GM12878 (cell line): ENCODE data around the gene SCAI. TPM values are rescaled to one million over a fixed set of nuclear protein-coding genes. Genes with fewer than 3 reads are reported as not detected.

Experiments used
- ATAC-seq: fragments of 200-7000 bp; cut with Tn5 transposase; 3 replicates; pipeline ENCODE4 v1.9.1; 2020; ENCODE audit warnings: mild to moderate bottlenecking, moderate library complexity
- BruUV-seq: library from RNA; stranded (reverse); fragments of 400-500 nt; replicated peaks from 2 replicates; lab custom pipeline; 2021; lab: Mats Ljungman, UMichigan
- CTCF ChIA-PET: fragments of 300-600 bp; sonication (Branson Sonifier 250); formaldehyde crosslinking; extraction: SDS; loops from one replicate; lab custom pipeline; 2021; ENCODE audit warnings: inconsistent platforms; lab: Yijun Ruan, JAX
- POLR2A ChIA-PET: fragments of 350-600 bp; formaldehyde crosslinking; extraction: SDS; loops from one replicate; lab custom pipeline; 2021; ENCODE audit warnings: inconsistent platforms; lab: Charles Lee
- RAD21 ChIA-PET: fragments of 300-600 bp; sonication (Branson Sonifier 250); formaldehyde crosslinking; loops from one replicate; lab custom pipeline; 2023; ENCODE audit warnings: antibody characterized with exemption; ENCODE audit not compliant: unreplicated experiment; lab: Charles Lee
- SMC1A ChIA-PET: fragments of 300-600 bp; sonication (Branson Sonifier 250); formaldehyde crosslinking; loops from one replicate; lab custom pipeline; 2023; ENCODE audit not compliant: unreplicated experiment, uncharacterized antibody; lab: Charles Lee
- DNase-seq: peaks from one replicate; pipeline ENCODE4 v3.0.0-alpha.2; 2011; ENCODE audit warnings: low read depth, low spot score
- FAIRE-seq: peaks from 3 replicates; lab custom pipeline; 2011; peaks lifted over from hg19 to GRCh38; lab: Jason Lieb, UNC
- H2AFZ ChIP-seq: 2 replicates; pipeline ENCODE4 v1.6.0; 2011; ENCODE audit warnings: low read depth, low read length, control low read depth; ENCODE audit not compliant: control insufficient read depth
- H3K27ac ChIP-seq: 2 replicates; pipeline ENCODE4 v1.5.1; 2011; ENCODE audit warnings: control low read depth; ENCODE audit not compliant: control insufficient read depth, insufficient read depth
- H3K27me3 ChIP-seq, 2 experiments: replicated peaks in 1 of 2; 2 replicates each; pipeline versions ENCODE4 v1.6.0 to v1.6.1; 2011; ENCODE audit warnings: low read length in 1 of 2; ENCODE audit not compliant: control insufficient read depth in 2 of 2, insufficient read depth in 2 of 2
- H3K36me3 ChIP-seq, 2 experiments: 2 replicates each; pipeline ENCODE4 v1.5.1; 2011; ENCODE audit warnings: low read length in 1 of 2; ENCODE audit not compliant: control insufficient read depth in 2 of 2, insufficient read depth in 2 of 2
- H3K4me1 ChIP-seq: 2 replicates; pipeline ENCODE4 v1.6.1; 2011; ENCODE audit warnings: mild to moderate bottlenecking, low read length, moderate library complexity, mixed read lengths; ENCODE audit not compliant: control insufficient read depth, insufficient read depth
- H3K4me2 ChIP-seq: 2 replicates; pipeline ENCODE4 v1.6.0; 2011; ENCODE audit warnings: control low read depth; ENCODE audit not compliant: control insufficient read depth, insufficient read depth
- H3K4me3 ChIP-seq: fragments of 200-600 bp; sonication (generic); 2 replicates; pipeline ENCODE4 v1.5.1; 2016
- H3K79me2 ChIP-seq: 2 replicates; pipeline ENCODE4 v1.6.0; 2011; ENCODE audit warnings: low read length; ENCODE audit not compliant: control insufficient read depth, insufficient read depth
- H3K9ac ChIP-seq: 2 replicates; pipeline ENCODE4 v1.8.0; 2011; ENCODE audit warnings: low read length, control low read depth, mixed read lengths; ENCODE audit not compliant: control insufficient read depth, insufficient read depth
- H3K9me3 ChIP-seq: replicated peaks from 3 replicates; pipeline ENCODE4 v1.5.1; 2011; ENCODE audit warnings: mild to moderate bottlenecking, low read length; ENCODE audit not compliant: control insufficient read depth, insufficient read depth
- H4K20me1 ChIP-seq: 2 replicates; pipeline ENCODE4 v1.6.0; 2011; ENCODE audit not compliant: control insufficient read depth, insufficient read depth
- CHD2 ChIP-seq: IDR thresholded peaks from 2 replicates; pipeline ENCODE4 v1.6.1; 2011; ENCODE audit warnings: low read depth, low read length, improper control_type of control experiment, borderline replicate concordance
- LARP7 ChIP-seq: fragments of 450-650 bp; IDR thresholded peaks from 2 replicates; pipeline ENCODE4 v1.6.1; 2017; ENCODE audit warnings: mild to moderate bottlenecking
- SP1 ChIP-seq: IDR thresholded peaks from one replicate; pipeline ENCODE4 v1.6.1; 2011; ENCODE audit warnings: low read depth, low read length
- SREBF1 ChIP-seq: IDR thresholded peaks from 2 replicates; pipeline ENCODE4 v1.6.1; 2012; ENCODE audit warnings: mild to moderate bottlenecking, low read length
- WGBS: methylation state at CpG from one replicate; pipeline ENCODE4 v1.1.6; 2016; ENCODE audit warnings: low lambda C conversion rate; ENCODE audit not compliant: insufficient replicate concordance, insufficient coverage; ENCODE audit errors: missing lambda C conversion rate; 5-methylcytosine and 5-hydroxymethylcytosine counted together
- in situ Hi-C: fragments of 300-500 bp; cut with MboI; formaldehyde crosslinking; loops from 9 replicates; pipeline ENCODE4 v1.14.3; 2018; ENCODE audit warnings: mixed read lengths
- intact Hi-C: fragments of 100-400 bp; cut with micrococcal nuclease; formaldehyde crosslinking; loops from one replicate; pipeline ENCODE4 v1.14.2; 2022; ENCODE audit not compliant: unreplicated experiment
- polyA plus RNA-seq, 11 experiments: library from polyadenylated mRNA; depleted of rRNA in 4 of 11; unstranded in 6 of 11; stranded (reverse) in 5 of 11; fragments of >200 nt; fragmentation: Nextera tagmentation in 4 of 11; fragmentation: Illumina TruSeq in 1 of 11; extraction: Ambion mirVana in 4 of 11; extraction: Trizol in 1 of 11; gene quantifications; 1 replicate in 1 of 11; 2 replicates in 10 of 11; pipeline versions ENCODE4 v1.2.1 to v1.2.3, GENCODE V29; 2011 to 2016; ENCODE audit warnings: inconsistent platforms in 2 of 11, missing spikeins in 2 of 11, low read depth in 1 of 11
- total RNA-seq, 4 experiments: library from RNA; depleted of rRNA in 3 of 4; stranded (reverse); fragments of >200 nt in 3 of 4; fragmentation: Illumina TruSeq in 1 of 4; extraction: Trizol in 1 of 4; gene quantifications; 2 replicates each; pipeline versions ENCODE4 v1.2.1 to v1.2.3, GENCODE V29; 2013 to 2021
- TF ChIP-seq, protein P1 (sequence below): fragments of 450-650 bp; IDR thresholded peaks from 2 replicates; pipeline ENCODE4 v1.6.1; 2016; ENCODE audit warnings: mild to moderate bottlenecking
- TF ChIP-seq, protein P2 (sequence below): IDR thresholded peaks from 2 replicates; pipeline ENCODE4 v1.6.1; 2012; ENCODE audit warnings: improper control_type of control experiment, low read depth, low read length; ENCODE audit not compliant: insufficient replicate concordance
- TF ChIP-seq, protein P3 (sequence below): IDR thresholded peaks from 2 replicates; pipeline ENCODE4 v1.6.1; 2012; ENCODE audit warnings: low read depth, low read length, improper control_type of control experiment
- TF ChIP-seq, protein P4 (sequence below): IDR thresholded peaks from 2 replicates; pipeline ENCODE4 v1.6.1; 2011; ENCODE audit warnings: borderline replicate concordance, low read depth, mild to moderate bottlenecking, moderate library complexity, mixed read lengths, low read length; ENCODE audit not compliant: insufficient read depth; ENCODE audit errors: extremely low read length

SCAI gene
- total and polyA plus RNA-seq, 10 of the 15 experiments (the other 5 are each of a cell fraction or from before 2014, with no cell fraction given), result 0.52 to 8.8 (median 5.1) TPM

DNA sequence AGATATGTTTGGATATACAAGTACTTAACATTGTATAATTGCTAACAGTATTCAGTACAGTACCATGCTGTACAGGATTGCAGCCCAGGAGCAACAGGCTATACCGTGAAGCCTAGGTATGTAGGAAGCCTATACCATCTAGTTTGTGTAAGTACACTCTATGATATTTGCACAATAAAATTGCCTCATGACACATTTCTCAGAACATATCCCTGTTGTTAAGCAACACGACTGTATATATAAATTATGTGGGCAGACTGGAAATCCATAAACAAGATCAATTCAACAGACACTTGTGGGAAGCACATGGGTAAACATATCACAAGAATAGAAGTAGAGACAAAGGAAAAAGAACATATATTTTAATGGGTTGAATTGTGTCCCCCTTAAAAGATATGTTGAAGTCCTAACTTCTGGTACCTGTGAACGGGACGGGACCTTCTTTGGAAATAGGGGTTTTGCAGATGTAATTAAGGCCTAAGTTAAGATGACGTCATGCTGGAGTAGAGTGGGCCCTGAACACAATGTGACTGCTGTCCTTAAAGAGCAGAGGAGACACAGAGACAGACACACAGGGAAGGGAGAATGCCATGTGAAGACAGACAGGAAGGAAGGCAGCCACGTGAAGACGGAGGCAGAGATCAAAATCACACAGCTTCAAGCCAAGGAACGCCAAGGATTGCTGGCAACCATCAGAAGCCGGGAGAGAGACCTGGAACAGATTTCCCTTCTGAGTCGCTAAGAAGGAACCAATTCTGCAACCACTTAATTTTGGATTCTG, 76.3 kb downstream of the SCAI start:
- BruUV-seq, result no TSS peak
- Histone ChIP-seq H3K36me3 (no peaks in the 10 kb centered on the region), H3K4me3 (no peak overlapping the region), H3K27me3 (no peaks in the 10 kb centered on the region), H3K4me1 (no peaks in the 10 kb centered on the region), H4K20me1 (no peaks in the 10 kb centered on the region), H3K27ac (no peak overlapping the region), H3K79me2 (no peaks in the 10 kb centered on the region), H2AFZ (no peak overlapping the region), H3K4me2 (no peak overlapping the region), H3K9me3 (no peaks in the 10 kb centered on the region), H3K9ac (no peak overlapping the region)
- WGBS, result 92% methylated on average over 10 of the region's 10 CpGs
- ChIA-PET POLR2A (no interaction called here), RAD21 (interaction anchor here (0.6 to 0.7 kb wide), 2 partner anchors 19 to 147 kb away, joined by 3 read pairs; no protein-coding TSS in a partner anchor), CTCF (no interaction called here), SMC1A (no interaction called here)
- no peak for ATAC-seq
- no peak for DNase-seq
- TF ChIP-seq CHD2, result no peak
- no peak for TF ChIP-seq SP1
- in situ Hi-C loops (no loop called here), intact Hi-C loops (no loop called here)
- no peak for FAIRE-seq

DNA sequence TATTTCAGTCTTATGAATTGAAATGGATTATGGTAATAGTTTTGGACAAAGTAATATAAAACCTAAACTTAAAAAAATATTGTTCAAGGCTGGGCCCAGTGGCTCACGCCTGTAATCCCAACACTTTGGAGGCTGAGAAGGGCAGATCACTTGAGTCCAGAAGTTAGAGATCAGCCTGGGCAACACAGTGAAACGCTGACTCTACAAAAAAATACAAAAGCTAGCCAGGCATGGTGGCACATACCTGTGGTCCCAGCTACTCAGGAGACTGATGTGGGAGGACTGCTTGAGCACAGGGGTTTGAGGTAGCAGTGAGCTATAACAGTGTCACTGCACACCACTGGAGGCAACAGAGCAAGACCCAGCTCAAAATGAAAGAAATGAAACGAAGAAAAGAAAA, 81.9 kb downstream of the SCAI start:
- POLR2A ChIA-PET, result no interaction called here
- in situ Hi-C loops, result no loop called here
- H3K4me2 ChIP-seq, result no peak overlapping the region
- 85% methylated on average over 3 of the region's 3 CpGs for WGBS
- H3K27me3 ChIP-seq, result no peaks in the 10 kb centered on the region
- no peak overlapping the region for H3K4me3 ChIP-seq
- no peaks in the 10 kb centered on the region for H3K9me3 ChIP-seq
- no peak for ATAC-seq
- BruUV-seq, result no TSS peak
- no peak overlapping the region for H3K9ac ChIP-seq
- no peak for FAIRE-seq
- no peak overlapping the region for H3K27ac ChIP-seq
- H2AFZ ChIP-seq, result no peak overlapping the region
- CTCF ChIA-PET, result interaction anchor here (0.6 kb wide), 1 partner anchor 79 kb away, joined by 3 read pairs; no protein-coding TSS in a partner anchor
- H3K4me1 ChIP-seq, result no peaks in the 10 kb centered on the region
- RAD21 ChIA-PET, result no interaction called here
- intact Hi-C loops, result no loop called here
- H3K36me3 ChIP-seq, result no peaks in the 10 kb centered on the region
- H3K79me2 ChIP-seq, result no peaks in the 10 kb centered on the region
- SMC1A ChIA-PET, result no interaction called here
- H4K20me1 ChIP-seq, result no peaks in the 10 kb centered on the region
- DNase-seq, result no peak
- TF ChIP-seq, protein P1, sequence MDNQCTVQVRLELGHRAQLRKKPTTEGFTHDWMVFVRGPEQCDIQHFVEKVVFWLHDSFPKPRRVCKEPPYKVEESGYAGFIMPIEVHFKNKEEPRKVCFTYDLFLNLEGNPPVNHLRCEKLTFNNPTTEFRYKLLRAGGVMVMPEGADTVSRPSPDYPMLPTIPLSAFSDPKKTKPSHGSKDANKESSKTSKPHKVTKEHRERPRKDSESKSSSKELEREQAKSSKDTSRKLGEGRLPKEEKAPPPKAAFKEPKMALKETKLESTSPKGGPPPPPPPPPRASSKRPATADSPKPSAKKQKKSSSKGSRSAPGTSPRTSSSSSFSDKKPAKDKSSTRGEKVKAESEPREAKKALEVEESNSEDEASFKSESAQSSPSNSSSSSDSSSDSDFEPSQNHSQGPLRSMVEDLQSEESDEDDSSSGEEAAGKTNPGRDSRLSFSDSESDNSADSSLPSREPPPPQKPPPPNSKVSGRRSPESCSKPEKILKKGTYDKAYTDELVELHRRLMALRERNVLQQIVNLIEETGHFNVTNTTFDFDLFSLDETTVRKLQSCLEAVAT, result no peak
- no peak for TF ChIP-seq SREBF1
- TF ChIP-seq, protein P2, sequence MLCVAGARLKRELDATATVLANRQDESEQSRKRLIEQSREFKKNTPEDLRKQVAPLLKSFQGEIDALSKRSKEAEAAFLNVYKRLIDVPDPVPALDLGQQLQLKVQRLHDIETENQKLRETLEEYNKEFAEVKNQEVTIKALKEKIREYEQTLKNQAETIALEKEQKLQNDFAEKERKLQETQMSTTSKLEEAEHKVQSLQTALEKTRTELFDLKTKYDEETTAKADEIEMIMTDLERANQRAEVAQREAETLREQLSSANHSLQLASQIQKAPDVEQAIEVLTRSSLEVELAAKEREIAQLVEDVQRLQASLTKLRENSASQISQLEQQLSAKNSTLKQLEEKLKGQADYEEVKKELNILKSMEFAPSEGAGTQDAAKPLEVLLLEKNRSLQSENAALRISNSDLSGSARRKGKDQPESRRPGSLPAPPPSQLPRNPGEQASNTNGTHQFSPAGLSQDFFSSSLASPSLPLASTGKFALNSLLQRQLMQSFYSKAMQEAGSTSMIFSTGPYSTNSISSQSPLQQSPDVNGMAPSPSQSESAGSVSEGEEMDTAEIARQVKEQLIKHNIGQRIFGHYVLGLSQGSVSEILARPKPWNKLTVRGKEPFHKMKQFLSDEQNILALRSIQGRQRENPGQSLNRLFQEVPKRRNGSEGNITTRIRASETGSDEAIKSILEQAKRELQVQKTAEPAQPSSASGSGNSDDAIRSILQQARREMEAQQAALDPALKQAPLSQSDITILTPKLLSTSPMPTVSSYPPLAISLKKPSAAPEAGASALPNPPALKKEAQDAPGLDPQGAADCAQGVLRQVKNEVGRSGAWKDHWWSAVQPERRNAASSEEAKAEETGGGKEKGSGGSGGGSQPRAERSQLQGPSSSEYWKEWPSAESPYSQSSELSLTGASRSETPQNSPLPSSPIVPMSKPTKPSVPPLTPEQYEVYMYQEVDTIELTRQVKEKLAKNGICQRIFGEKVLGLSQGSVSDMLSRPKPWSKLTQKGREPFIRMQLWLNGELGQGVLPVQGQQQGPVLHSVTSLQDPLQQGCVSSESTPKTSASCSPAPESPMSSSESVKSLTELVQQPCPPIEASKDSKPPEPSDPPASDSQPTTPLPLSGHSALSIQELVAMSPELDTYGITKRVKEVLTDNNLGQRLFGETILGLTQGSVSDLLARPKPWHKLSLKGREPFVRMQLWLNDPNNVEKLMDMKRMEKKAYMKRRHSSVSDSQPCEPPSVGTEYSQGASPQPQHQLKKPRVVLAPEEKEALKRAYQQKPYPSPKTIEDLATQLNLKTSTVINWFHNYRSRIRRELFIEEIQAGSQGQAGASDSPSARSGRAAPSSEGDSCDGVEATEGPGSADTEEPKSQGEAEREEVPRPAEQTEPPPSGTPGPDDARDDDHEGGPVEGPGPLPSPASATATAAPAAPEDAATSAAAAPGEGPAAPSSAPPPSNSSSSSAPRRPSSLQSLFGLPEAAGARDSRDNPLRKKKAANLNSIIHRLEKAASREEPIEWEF, result no peak
- TF ChIP-seq, protein P3, sequence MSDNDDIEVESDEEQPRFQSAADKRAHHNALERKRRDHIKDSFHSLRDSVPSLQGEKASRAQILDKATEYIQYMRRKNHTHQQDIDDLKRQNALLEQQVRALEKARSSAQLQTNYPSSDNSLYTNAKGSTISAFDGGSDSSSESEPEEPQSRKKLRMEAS, result no peak
- TF ChIP-seq, protein P4, sequence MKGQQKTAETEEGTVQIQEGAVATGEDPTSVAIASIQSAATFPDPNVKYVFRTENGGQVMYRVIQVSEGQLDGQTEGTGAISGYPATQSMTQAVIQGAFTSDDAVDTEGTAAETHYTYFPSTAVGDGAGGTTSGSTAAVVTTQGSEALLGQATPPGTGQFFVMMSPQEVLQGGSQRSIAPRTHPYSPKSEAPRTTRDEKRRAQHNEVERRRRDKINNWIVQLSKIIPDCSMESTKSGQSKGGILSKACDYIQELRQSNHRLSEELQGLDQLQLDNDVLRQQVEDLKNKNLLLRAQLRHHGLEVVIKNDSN, result no peak
- no peak for TF ChIP-seq LARP7
